ENCODE measurements around the gene DSCAML1. TPM values are rescaled to one million over a fixed set of nuclear protein-coding genes. Genes with fewer than 3 reads are reported as not detected.

Gene DSCAML1
- total and polyA plus RNA-seq, 7 donors: 0.04 to 0.52 (median 0.06) TPM

- H3K4me1 ChIP-seq: no peaks in the 10 kb centered on the region
- DNase-seq (no peak), ATAC-seq (no peak)
- no peaks in the 10 kb centered on the region for H3K27me3 ChIP-seq (ENCODE audit: insufficient read depth in 3 of 3, low read length in 2 of 3)
- intact Hi-C loops (cut with DNase I): no loop called here
- H3K4me3 ChIP-seq: no peak overlapping the region
- peaks cover 0 to 32% of the 10 kb centered on the region in 2 donors for H3K36me3 ChIP-seq (ENCODE audit: insufficient read depth in 1 of 2, low read depth in 1 of 2)
- 80 to 83% (median 83%) methylated on average over 13 to 14 of the region's 14 CpGs for WGBS, 3 donors
- H3K9me3 ChIP-seq: no peaks in the 10 kb centered on the region
- H3K27ac ChIP-seq: no peak overlapping the region
- no peak for TF ChIP-seq CTCF (IDR thresholded peaks at IDR 0.05)
Measured at GRCh38 chr11:117410861-117411710, 385.9 kb downstream of the DSCAML1 start.

DNA sequence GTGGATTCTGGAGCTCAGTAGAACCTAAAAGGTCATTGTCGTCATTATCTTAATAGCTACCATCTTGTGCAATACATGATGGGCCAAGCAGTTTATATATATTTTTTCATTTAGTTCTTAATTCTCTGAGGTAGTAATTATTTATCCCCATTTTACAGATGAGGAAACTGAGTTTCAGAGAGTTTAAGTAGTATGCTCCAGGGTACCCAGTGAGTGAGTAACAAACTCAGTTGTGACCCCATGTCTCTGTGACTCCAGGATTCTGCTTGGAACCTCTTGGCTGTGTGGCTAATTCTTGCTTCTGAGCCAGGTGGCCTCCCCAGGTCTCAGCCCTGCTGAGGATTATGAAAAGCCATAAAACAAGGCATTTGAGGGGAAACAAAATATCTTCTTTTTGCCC lies 386.8 kb downstream of the DSCAML1 start:
- no peak overlapping the region for H3K27ac ChIP-seq
- no peak overlapping the region for H3K4me3 ChIP-seq
- intact Hi-C loops (cut with DNase I): no loop called here
- no peak for TF ChIP-seq CTCF (IDR thresholded peaks at IDR 0.05)
- H3K27me3 ChIP-seq (ENCODE audit: insufficient read depth in 3 of 3, low read length in 2 of 3): no peaks in the 10 kb centered on the region
- ATAC-seq (no peak), DNase-seq (no peak)
- WGBS, 3 donors: 97 to 100% (median 98%) methylated on average over 1 of the region's 1 CpG
- no peaks in the 10 kb centered on the region for H3K4me1 ChIP-seq
- no peaks in the 10 kb centered on the region for H3K9me3 ChIP-seq
- H3K36me3 ChIP-seq (ENCODE audit: insufficient read depth in 1 of 2, low read depth in 1 of 2): peaks cover 0 to 32% of the 10 kb centered on the region in 2 donors

DNA sequence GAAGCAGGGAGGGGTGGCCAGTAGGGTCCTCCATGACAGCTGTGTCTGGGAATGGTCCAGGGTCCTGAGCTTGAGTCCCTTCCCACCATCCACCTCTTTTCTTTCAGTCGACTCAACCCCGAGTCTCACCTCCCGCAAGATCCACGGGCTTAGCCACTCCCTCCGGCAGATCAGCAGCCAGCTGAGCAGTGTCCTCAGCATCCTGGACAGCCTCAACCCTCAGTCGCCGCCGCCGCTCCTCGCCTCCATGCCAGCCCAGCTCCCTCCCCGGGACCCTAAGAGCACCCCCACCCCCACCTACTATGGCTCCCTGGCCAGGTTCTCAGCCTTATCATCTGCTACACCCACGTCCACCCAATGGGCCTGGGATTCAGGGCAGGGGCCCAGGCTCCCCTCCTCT lies 387.5 kb downstream of the DSCAML1 start:
- no peak for TF ChIP-seq CTCF (IDR thresholded peaks at IDR 0.05)
- no peaks in the 10 kb centered on the region for H3K9me3 ChIP-seq
- peaks cover 0 to 34% of the 10 kb centered on the region in 2 donors for H3K36me3 ChIP-seq (ENCODE audit: insufficient read depth in 1 of 2, low read depth in 1 of 2)
- H3K4me3 ChIP-seq: no peak overlapping the region
- intact Hi-C loops (cut with DNase I): no loop called here
- DNase-seq (no peak), ATAC-seq (no peak)
- no peaks in the 10 kb centered on the region for H3K4me1 ChIP-seq
- no peak overlapping the region for H3K27ac ChIP-seq
- H3K27me3 ChIP-seq (ENCODE audit: insufficient read depth in 3 of 3, low read length in 2 of 3): no peaks in the 10 kb centered on the region
- 95 to 96% (median 95%) methylated on average over 12 of the region's 12 CpGs for WGBS, 3 donors

DNA sequence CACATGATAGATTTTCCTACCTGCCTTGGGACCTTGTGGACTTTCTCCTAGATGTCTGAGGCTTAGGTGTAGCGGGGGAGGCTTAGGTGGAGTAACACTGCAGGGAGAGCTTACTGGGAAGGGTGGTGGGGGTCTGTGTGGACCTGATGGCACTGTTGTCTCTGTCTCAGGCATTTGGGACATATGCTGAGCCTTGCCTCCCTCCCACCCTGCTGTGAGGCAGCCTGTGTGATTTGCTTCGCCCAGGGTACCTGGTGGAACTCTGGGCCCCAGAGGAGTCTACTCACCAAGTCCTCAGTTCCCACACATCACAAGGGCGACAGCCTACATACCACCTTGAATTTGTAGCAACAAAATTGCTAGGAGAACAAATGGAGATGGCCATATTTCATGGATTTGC lies 388.7 kb downstream of the DSCAML1 start:
- no peak overlapping the region for H3K4me3 ChIP-seq
- peaks cover 0 to 37% of the 10 kb centered on the region in 2 donors for H3K36me3 ChIP-seq (ENCODE audit: insufficient read depth in 1 of 2, low read depth in 1 of 2)
- no peaks in the 10 kb centered on the region for H3K27me3 ChIP-seq (ENCODE audit: insufficient read depth in 3 of 3, low read length in 2 of 3)
- intact Hi-C loops (cut with DNase I): no loop called here
- no peak overlapping the region for H3K27ac ChIP-seq
- no peaks in the 10 kb centered on the region for H3K9me3 ChIP-seq
- TF ChIP-seq CTCF (IDR thresholded peaks at IDR 0.05): no peak
- no peak for DNase-seq
- no peaks in the 10 kb centered on the region for H3K4me1 ChIP-seq
- ATAC-seq: no peak
- WGBS, 3 donors: 94 to 98% (median 96%) methylated on average over 3 of the region's 3 CpGs

Data from psoas muscle (tissue), 8 donors.